IMR-90 (cell line): ENCODE results near the gene CKB.

Experiments used
- FOS ChIP-seq: fragments of 150-350 bp; IDR thresholded peaks from 2 replicates; pipeline ENCODE4 v1.6.1; 2016; ENCODE audit warnings: low read depth, low read length
- MAFK ChIP-seq: IDR thresholded peaks from 2 replicates; pipeline ENCODE4 v1.6.1; 2012; ENCODE audit warnings: low read depth, low read length, improper control_type of control experiment
- MAZ ChIP-seq: IDR thresholded peaks from 2 replicates; pipeline ENCODE4 v1.6.1; 2012; ENCODE audit warnings: low read depth, mild to moderate bottlenecking, low read length, improper control_type of control experiment, moderate library complexity, borderline replicate concordance
- POLR2A ChIP-seq: IDR thresholded peaks from 2 replicates; pipeline ENCODE4 v1.6.1; 2012; ENCODE audit warnings: mild to moderate bottlenecking, low read depth, low read length
- RAD21 ChIP-seq: IDR thresholded peaks from 2 replicates; pipeline ENCODE4 v1.6.1; 2012; ENCODE audit warnings: low read length, improper control_type of control experiment
- RFX5 ChIP-seq: IDR thresholded peaks from 2 replicates; pipeline ENCODE4 v1.8.0; 2012; ENCODE audit warnings: low read depth, mild to moderate bottlenecking, low read length, moderate library complexity
- USF2 ChIP-seq: fragments of 150-350 bp; IDR thresholded peaks from 2 replicates; pipeline ENCODE4 v1.6.1; 2017; ENCODE audit warnings: mild to moderate bottlenecking, antibody characterized with exemption, low read length, low read depth
- TF ChIP-seq, protein P1 (sequence below): conservative IDR thresholded peaks from 2 replicates; pipeline ENCODE4 v1.5.1; 2012; ENCODE audit warnings: mild to moderate bottlenecking, low read depth, low read length, improper control_type of control experiment
- TF ChIP-seq, protein P2 (sequence below): fragments of 150-350 bp; IDR thresholded peaks from 2 replicates; pipeline ENCODE4 v1.6.1; 2016; ENCODE audit warnings: low read depth, mild to moderate bottlenecking, low read length, moderate library complexity, borderline replicate concordance

GRCh38 chr14:103533999-103534575 lies 11.5 kb upstream of the CKB start:
- TF ChIP-seq MAFK = no peak
- TF ChIP-seq, protein P1, sequence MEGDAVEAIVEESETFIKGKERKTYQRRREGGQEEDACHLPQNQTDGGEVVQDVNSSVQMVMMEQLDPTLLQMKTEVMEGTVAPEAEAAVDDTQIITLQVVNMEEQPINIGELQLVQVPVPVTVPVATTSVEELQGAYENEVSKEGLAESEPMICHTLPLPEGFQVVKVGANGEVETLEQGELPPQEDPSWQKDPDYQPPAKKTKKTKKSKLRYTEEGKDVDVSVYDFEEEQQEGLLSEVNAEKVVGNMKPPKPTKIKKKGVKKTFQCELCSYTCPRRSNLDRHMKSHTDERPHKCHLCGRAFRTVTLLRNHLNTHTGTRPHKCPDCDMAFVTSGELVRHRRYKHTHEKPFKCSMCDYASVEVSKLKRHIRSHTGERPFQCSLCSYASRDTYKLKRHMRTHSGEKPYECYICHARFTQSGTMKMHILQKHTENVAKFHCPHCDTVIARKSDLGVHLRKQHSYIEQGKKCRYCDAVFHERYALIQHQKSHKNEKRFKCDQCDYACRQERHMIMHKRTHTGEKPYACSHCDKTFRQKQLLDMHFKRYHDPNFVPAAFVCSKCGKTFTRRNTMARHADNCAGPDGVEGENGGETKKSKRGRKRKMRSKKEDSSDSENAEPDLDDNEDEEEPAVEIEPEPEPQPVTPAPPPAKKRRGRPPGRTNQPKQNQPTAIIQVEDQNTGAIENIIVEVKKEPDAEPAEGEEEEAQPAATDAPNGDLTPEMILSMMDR = no peak
- no peak for TF ChIP-seq RFX5
- no peak for TF ChIP-seq POLR2A
- no peak for TF ChIP-seq USF2
- TF ChIP-seq, protein P2, sequence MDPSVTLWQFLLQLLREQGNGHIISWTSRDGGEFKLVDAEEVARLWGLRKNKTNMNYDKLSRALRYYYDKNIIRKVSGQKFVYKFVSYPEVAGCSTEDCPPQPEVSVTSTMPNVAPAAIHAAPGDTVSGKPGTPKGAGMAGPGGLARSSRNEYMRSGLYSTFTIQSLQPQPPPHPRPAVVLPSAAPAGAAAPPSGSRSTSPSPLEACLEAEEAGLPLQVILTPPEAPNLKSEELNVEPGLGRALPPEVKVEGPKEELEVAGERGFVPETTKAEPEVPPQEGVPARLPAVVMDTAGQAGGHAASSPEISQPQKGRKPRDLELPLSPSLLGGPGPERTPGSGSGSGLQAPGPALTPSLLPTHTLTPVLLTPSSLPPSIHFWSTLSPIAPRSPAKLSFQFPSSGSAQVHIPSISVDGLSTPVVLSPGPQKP = no peak
- TF ChIP-seq RAD21 = no peak
- no peak for TF ChIP-seq MAZ
- TF ChIP-seq FOS = no peak
